HepG2 (cell line): ENCODE results near the gene GLYATL3. TPM values are rescaled to one million over a fixed set of nuclear protein-coding genes. Genes with fewer than 3 reads are reported as not detected.

ENCODE experiments used
- AFF4 ChIP-seq: sonication (generic); formaldehyde crosslinking; IDR thresholded peaks from 2 replicates; pipeline ENCODE4 v1.4.0; 2020; ENCODE audit warnings: missing genetic modification reagents
- CENPBD1 ChIP-seq: sonication (generic); formaldehyde crosslinking; IDR thresholded peaks from 2 replicates; pipeline ENCODE4 v1.8.0; 2022; ENCODE audit warnings: missing genetic modification reagents, low read depth, mild to moderate bottlenecking, borderline replicate concordance
- CTCF ChIP-seq: sonication (generic); formaldehyde crosslinking; IDR thresholded peaks from 2 replicates; pipeline ENCODE4 v1.5.0; 2020; ENCODE audit warnings: mild to moderate bottlenecking, missing genetic modification reagents, moderate library complexity
- HMG20A ChIP-seq: IDR thresholded peaks from 2 replicates; pipeline ENCODE4 v1.6.1; 2016; ENCODE audit warnings: borderline replicate concordance
- MXD1 ChIP-seq: sonication (generic); formaldehyde crosslinking; IDR thresholded peaks from 2 replicates; pipeline ENCODE4 v1.4.0; 2020; ENCODE audit warnings: mild to moderate bottlenecking, missing genetic modification reagents
- NR2F6 ChIP-seq, 2 experiments: IDR thresholded peaks; 2 replicates each; pipeline ENCODE4 v1.6.1; 2016; ENCODE audit warnings: antibody characterized with exemption in 1 of 2, mild to moderate bottlenecking in 1 of 2
- RCOR2 ChIP-seq: IDR thresholded peaks from 2 replicates; pipeline ENCODE4 v1.6.1; 2016; ENCODE audit warnings: missing biosample characterization, missing genetic modification reagents
- TCF7L2 ChIP-seq: IDR thresholded peaks from 2 replicates; pipeline ENCODE4 v1.6.1; 2011; ENCODE audit warnings: mild to moderate bottlenecking, low read depth, low read length, moderate library complexity
- THRA ChIP-seq: sonication (generic); formaldehyde crosslinking; IDR thresholded peaks from 2 replicates; pipeline ENCODE4 v1.4.0; 2020; ENCODE audit warnings: missing genetic modification reagents, borderline replicate concordance
- U2AF2 ChIP-seq: fragments of 200-400 bp; formaldehyde crosslinking; IDR thresholded peaks from 2 replicates; pipeline ENCODE4 v1.6.1; 2017; ENCODE audit warnings: low read depth, mild to moderate bottlenecking, low read length
- ZBTB10 ChIP-seq: sonication (generic); formaldehyde crosslinking; IDR thresholded peaks from 2 replicates; pipeline ENCODE4 v1.4.0; 2020; ENCODE audit warnings: missing genetic modification reagents, borderline replicate concordance
- ZEB1 ChIP-seq: IDR thresholded peaks from 2 replicates; pipeline ENCODE4 v1.6.1; 2012; ENCODE audit warnings: mild to moderate bottlenecking, low read depth, inconsistent platforms; ENCODE audit not compliant: insufficient replicate concordance
- ZGPAT ChIP-seq: IDR thresholded peaks from 2 replicates; pipeline ENCODE4 v1.6.1; 2016; ENCODE audit warnings: mild to moderate bottlenecking
- ZNF24 ChIP-seq: fragments of 450-650 bp; IDR thresholded peaks from 2 replicates; pipeline ENCODE4 v1.6.1; 2017; ENCODE audit warnings: antibody characterized with exemption, mild to moderate bottlenecking
- ZNF253 ChIP-seq: sonication (generic); formaldehyde crosslinking; IDR thresholded peaks from 2 replicates; pipeline ENCODE4 v1.8.0; 2022; ENCODE audit warnings: mild to moderate bottlenecking, missing genetic modification reagents, borderline replicate concordance
- polyA plus RNA-seq, 8 experiments: library from polyadenylated mRNA; depleted of rRNA in 3 of 8; stranded (reverse) in 7 of 8; unstranded in 1 of 8; fragments of >200 nt; fragmentation: Illumina TruSeq in 4 of 8; extraction: Trizol in 4 of 8; gene quantifications; 2 replicates each; pipeline versions ENCODE4 v1.2.1 to v1.2.3, GENCODE V29; 2011 to 2016; ENCODE audit warnings: low read depth in 4 of 8, missing spikeins in 1 of 8, mixed read lengths in 1 of 8; ENCODE audit not compliant: insufficient read depth in 1 of 8
- total RNA-seq, 5 experiments: library from RNA; depleted of rRNA; stranded (reverse); fragments of >200 nt; fragmentation: Illumina TruSeq; extraction: Trizol; gene quantifications; 2 replicates each; pipeline ENCODE4 v1.2.3, GENCODE V29; 2016; ENCODE audit warnings: low read depth in 1 of 5

GLYATL3 gene
- total and polyA plus RNA-seq, 2 of the 13 experiments (the other 11 are each of a cell fraction or from before 2014, with no cell fraction given), result 0.05 TPM; not detected in 1

- TF ChIP-seq ZBTB10 (CRISPR knock-in tag), result no peak
- no peak for TF ChIP-seq NR2F6 (IDR thresholded peaks at IDR 0.05)
- no peak for TF ChIP-seq NR2F6 (CRISPR knock-in tag; IDR thresholded peaks at IDR 0.05)
- TF ChIP-seq CTCF, result peak; percentile 83
- no peak for TF ChIP-seq THRA (CRISPR knock-in tag)
- TF ChIP-seq ZNF253 (CRISPR knock-in tag), result no peak
- TF ChIP-seq CENPBD1 (CRISPR knock-in tag), result no peak
- TF ChIP-seq ZEB1, result no peak
- TF ChIP-seq TCF7L2, result no peak
- peak; percentile 60; the same call in 1 of the 2 replicates for TF ChIP-seq ZNF24
- TF ChIP-seq RCOR2, result 0 out of 2 replicates have a peak, but pooled peaks have one; percentile 0
- 0 out of 2 replicates have a peak, but pooled peaks have one; percentile 31 for TF ChIP-seq ZGPAT
- no peak for TF ChIP-seq HMG20A
- no peak for TF ChIP-seq U2AF2
- no peak for TF ChIP-seq AFF4 (CRISPR knock-in tag)
- no peak for TF ChIP-seq MXD1 (CRISPR knock-in tag)
Measured at GRCh38 chr6:49531774-49532569, 32.2 kb downstream of the GLYATL3 start (continued).
